Neural progenitor cell (in vitro differentiated cells): ENCODE data around the gene RASGRP4.

Source experiments
- EZH2 ChIP-seq: fragments of 200-600 bp; sonication (generic); IDR thresholded peaks from 2 replicates; pipeline ENCODE4 v1.6.1; 2017; ENCODE audit warnings: antibody characterized with exemption, mild to moderate bottlenecking, moderate library complexity
- EZH2phosphoT487 ChIP-seq: fragments of 200-600 bp; sonication (generic); IDR thresholded peaks from 2 replicates; pipeline ENCODE4 v1.6.1; 2017; ENCODE audit warnings: antibody characterized with exemption
- TF ChIP-seq, protein P1 (sequence below): fragments of 200-600 bp; sonication (generic); IDR thresholded peaks from 2 replicates; pipeline ENCODE4 v1.5.1; 2017; ENCODE audit warnings: antibody characterized with exemption, mild to moderate bottlenecking

DNA sequence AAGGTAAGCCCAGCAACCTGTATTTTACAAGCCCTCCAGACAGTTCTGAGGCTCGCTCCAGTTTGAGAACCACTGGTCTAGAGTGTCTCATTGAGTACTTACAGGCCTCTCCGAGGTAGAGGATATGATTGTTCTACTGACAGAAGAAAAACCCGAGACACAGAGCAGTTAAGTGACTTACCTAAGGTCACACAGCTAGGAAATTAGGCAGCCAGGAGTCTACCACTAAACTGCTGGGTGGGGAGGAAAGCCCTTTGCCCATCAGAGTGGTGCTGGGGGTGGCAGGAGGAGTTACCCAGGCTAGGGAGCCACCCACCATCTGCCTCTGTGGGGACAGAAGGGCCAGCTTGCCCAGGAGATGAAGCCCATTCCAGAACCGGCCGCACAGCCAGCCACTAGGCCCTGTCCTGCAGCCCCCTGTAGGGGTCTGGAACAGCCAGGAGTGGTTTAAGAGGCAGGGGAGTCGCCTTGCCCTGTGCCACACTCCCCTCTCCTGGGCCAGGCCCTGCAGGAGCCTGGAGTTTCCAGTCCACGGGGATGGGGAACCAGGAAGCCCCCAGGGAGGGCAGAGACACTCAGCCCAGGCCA, 703 bp downstream of the RASGRP4 start:
- TF ChIP-seq, protein P1, sequence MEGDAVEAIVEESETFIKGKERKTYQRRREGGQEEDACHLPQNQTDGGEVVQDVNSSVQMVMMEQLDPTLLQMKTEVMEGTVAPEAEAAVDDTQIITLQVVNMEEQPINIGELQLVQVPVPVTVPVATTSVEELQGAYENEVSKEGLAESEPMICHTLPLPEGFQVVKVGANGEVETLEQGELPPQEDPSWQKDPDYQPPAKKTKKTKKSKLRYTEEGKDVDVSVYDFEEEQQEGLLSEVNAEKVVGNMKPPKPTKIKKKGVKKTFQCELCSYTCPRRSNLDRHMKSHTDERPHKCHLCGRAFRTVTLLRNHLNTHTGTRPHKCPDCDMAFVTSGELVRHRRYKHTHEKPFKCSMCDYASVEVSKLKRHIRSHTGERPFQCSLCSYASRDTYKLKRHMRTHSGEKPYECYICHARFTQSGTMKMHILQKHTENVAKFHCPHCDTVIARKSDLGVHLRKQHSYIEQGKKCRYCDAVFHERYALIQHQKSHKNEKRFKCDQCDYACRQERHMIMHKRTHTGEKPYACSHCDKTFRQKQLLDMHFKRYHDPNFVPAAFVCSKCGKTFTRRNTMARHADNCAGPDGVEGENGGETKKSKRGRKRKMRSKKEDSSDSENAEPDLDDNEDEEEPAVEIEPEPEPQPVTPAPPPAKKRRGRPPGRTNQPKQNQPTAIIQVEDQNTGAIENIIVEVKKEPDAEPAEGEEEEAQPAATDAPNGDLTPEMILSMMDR: no peak
- no peak for TF ChIP-seq EZH2
- no peak for TF ChIP-seq EZH2phosphoT487
